Measurements from ENCODE around the gene TTLL12.
"Not testable (repeated sequence)": the region's sequence is repeated elsewhere in the genome, so short reads cannot be mapped to it uniquely, and the experiment has no call there.

TTLL12 gene

DNA sequence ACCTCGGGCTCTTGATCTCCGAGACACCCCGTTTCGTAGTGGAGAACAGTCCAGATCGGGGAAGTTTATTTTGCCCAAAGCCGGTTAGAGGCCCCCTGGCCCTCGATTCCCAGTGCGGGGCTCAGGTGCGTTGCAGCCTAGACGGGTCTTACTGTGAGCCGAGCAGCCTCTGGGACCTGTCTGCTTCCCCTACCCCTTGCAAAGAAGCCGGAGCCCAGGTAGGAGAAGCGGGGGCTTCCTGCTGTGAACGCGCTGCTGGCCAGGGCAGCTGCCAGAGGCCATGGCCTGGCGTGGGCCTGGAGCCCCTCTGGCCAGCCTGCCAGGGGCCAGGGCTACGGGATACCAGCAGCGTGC is 35.0 kb downstream of the TTLL12 start:
- FAIRE-seq = no peak

DNA sequence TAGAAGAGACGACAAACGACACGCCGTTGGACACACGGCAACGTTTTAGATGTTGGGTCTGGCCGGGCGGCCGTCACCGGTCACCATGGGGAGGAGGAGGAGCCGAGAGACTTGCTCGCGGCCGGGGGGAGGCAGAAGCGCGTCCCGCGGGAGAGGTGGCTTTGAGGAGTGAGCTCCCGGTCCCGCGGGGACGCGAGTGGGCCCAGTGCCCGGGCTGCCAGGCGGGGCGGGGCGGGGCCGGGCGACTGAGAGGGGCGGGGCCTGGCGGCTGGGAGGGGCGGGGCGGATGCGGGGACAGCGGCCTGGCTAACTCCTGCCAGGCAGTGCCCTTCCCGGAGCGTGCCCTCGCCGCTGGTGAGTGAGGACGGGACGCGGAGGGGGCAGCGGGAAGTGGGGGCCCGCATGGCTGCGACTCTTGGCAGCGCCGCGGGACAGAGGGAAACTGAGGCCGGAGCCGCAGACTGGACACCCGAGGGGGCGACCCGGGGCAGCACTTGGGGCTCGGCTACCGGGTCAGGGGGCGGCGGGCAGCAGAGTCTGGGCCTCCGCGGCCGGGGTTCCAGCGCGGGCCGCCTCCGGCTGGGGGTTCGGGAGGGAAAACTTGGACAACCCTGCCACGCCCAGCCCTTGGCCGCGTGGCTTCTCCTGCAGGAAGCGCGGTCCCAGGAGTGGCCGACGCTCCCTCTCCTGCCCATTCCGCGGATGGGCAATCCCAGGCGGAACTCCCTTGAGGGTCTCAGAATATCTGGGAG is 35.5 kb downstream of the TTLL12 start, which contains the start of gene TSPO:
TSS of gene TSPO (plus strand) at position 309 of the 752 bp plus-strand sequence. CDS start 7,680 bp downstream, outside the sequence.
- FAIRE-seq = no peak

DNA sequence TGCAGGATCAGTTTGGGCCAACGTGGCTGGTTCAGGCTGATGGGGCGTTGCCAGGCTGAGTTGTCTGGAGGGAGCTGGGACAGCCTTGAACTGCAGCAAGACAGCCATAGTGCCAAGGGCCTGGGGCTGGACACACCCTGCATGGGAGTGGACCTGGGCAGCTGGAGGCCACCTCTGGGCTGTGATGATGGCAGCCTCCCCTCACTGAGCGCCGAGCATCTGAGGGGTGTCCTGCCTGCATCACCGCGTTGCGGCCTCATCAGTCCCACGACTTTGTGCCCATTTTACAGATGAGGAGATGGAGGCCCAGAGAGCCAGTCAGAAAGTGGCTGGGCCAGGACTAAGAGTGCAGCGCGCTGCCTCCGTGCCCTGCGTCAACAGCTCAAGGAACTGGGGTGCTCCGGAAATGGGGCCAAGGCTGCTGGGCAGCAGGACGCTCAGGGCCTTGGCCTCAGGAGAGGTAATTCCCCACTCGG is 36.2 kb downstream of the TTLL12 start:
- FAIRE-seq = no peak

DNA sequence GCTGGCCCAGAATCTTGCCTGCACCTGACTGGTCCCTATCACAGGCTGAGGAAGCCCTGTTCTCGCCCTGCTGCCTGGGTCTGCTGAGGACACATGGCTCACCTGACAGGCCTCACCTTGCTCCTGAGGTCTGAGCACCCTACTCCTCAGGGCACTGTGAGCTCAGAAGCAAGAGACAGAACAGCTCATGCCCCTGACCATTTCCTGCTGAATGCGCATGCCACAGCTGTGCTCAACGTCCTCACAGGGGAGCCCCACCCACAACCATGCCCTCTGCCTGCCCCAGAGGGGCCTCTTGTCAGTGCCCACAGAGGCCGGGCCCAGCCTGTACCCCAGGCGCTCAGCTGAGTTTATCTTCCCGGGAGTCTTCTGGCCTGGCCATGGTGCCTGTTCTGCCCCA is 38.4 kb downstream of the TTLL12 start:
- no peak for FAIRE-seq

DNA sequence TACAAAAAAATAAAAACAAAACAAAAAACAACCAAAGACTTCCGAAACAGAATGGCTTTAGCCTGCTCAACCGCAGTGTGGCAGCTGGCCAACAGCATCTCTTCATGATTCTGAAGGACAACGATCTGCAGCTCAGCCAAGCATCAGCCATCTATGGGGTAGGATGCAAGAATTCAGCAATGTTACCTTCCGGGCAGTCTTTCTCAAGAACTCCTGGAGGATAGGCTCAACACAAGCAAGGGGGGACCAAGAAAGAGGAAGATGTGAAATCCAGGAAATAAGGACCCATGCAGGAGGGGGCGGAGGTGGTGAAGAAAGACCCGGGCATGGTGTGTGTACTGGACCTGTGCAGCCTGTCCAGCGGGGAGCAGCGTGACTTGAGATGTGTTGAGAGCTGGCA is 39.1 kb downstream of the TTLL12 start:
- no peak for FAIRE-seq

DNA sequence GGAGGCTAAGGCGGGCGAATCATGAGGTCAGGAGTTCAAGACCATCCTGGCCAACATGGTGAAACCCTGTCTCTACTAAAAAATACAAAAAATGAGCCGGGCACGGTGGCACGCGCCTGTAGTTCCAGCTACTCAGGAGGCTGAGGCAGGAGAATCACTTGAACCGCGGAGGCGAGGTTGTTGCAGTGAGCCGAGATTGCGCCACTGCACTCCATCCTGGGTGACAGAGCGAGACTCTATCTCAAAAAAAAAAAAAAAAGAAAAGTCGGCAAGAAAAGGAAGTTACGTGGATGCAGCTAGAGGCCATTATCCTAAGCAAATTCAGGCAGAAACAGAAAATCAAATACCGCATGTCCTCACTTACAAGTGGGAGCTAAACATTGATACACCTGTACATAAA is 40.6 kb downstream of the TTLL12 start:
- not testable (repeated sequence) for FAIRE-seq

DNA sequence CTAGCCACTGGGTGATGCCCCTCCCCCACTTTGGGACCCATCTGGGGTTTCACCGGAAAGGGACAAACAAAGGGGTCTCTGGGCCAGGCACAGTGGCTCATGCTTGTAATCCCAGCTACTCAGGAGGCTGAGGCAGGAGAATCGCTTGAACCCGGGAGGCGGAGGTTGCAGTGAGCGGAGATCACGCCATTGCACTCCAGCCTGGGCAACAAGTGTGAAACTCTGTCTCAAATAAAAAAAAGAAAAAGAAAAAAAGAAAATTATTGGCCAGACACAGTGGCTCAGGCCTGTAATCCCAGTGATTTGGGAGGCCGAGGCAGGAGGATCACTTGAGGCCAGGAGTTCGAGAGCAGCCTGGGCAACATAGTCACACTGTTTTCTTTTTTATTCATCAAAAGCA is 41.6 kb downstream of the TTLL12 start:
- FAIRE-seq = not testable (repeated sequence)

DNA sequence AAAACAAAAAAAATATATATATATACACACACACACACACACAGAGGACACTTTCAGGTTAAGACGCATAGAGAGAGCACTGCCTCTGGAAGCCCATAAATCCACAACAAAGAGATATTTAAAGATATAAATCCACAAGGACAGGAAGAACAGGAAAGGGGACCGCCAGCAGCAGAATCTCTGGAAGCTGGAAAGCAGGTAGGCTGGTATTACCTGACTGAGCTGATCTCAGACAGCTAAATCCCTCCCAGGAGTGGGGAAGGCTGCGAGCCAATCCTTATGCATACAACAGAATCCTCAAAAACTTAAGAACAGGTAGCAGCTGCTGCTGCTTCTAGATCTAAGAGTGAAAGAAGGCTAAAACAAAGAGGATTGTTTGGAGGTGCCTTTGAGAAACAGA is 42.0 kb downstream of the TTLL12 start:
- no peak for FAIRE-seq

DNA sequence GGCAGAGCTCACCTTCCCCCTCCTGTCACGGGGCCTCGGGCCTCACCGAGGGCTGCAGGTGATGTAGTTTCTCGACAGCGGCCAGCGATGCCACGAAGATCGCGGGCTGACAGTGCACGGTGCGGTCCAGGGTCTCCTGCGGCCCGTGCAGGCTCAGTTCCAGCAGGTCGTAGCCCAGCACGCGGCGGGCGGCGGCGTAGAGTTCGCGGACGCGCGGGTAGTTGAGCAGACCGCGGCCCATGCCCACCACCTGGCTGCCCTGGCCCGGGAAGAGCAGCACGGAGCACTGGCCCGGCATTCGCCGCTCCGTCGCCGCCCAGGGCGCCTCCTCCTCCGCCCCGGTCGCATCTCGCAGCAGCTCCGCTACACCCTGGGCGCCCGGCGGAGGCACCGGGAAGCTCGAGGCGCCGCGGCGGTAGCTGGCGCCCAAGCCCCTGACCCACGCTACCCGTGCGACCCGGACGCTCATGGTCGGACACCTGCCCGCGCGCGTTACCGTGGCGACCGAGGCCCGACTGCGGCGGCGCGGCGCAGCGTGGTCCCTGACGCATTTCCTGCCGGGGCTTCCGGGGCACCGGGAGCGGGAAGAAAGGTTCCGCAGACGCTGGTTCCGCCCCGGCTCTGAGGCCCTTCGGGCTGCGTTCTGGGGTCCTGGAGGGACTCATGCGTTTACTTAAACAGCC is 43.9 kb downstream of the TTLL12 start, which contains the start of gene MCAT:
TSS of gene MCAT (minus strand) at position 519 of the 683 bp plus-strand sequence. CDS start at position 469, 50 bp downstream.
- FAIRE-seq = no peak

DNA sequence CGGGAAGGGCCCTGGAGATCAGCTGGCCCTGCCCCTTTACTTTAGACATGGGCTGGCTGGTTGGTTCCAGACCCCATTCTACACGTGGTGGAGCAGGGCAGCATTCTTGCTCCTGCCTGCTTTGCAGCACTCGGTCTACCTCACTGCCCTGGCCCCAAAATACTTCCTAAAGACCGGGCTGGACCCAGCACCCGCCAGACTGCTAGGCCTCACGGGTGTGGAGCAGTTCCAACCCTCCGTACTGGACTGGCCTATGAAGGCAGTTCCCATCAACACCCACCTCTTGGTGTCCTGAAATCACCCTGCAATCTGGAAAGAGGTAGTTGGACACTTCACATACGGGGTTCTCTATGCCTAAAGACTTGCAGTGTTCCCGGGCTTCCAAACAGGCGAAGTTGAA is 50.1 kb downstream of the TTLL12 start:
- no peak for FAIRE-seq

DNA sequence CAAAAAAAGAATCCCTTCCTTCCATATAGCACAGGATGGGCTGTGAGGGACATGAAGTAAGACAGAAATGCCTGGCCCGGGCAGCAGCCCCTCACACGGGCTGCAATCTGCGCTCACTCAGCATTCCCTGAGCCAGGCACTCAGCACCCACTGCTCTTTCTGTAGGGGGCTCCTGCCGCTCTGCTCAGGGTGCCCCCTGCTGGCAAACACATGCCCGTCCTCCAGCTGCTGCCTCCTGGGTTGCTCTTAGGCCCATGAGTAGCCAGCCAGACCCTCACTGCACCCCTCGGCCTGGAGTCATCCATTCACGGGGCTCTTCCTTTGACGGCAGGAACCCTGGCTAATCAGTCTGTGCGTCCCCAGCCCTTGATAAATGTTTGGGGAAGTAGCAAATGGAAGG is 50.7 kb downstream of the TTLL12 start:
- no peak for FAIRE-seq

DNA sequence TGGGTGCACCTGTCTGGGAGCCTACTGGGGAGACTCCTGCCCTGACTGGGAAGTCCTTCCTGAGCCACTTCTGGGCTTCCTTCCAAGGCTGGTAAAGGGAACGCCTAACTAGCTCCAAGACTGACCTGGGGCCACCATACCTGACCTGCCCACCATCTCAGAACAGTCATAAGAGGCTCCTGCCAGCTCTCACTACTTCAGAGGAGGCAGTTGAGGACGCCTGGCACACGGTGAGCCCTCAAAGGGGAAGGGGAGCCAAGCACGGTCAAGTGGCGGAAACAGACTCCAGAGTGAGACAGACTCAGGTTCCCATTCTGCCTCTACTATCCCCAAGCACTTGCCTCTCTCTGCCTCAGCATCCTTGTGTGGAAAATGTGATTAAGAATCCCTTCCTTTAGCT is 51.4 kb downstream of the TTLL12 start:
- no peak for FAIRE-seq

DNA sequence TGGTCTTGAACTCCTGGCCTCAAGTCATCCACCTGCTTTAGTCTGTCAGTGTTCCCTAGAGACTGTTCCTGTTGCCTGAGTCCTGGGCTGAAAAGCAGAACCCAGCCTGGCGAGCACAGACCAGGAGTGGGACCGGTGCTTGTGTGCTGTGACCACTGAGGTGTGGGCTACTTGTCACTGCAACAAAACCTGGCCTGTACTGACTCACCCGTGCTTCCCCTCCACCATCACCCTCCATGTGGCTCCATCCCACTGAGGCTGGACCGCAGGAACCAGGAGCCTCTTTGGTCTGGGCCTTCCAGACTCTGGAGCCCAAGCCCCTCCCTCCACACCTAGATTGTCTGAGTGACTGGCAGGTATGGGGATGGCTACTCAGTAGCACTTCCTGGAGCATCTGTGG is 52.4 kb downstream of the TTLL12 start:
- no peak for FAIRE-seq

DNA sequence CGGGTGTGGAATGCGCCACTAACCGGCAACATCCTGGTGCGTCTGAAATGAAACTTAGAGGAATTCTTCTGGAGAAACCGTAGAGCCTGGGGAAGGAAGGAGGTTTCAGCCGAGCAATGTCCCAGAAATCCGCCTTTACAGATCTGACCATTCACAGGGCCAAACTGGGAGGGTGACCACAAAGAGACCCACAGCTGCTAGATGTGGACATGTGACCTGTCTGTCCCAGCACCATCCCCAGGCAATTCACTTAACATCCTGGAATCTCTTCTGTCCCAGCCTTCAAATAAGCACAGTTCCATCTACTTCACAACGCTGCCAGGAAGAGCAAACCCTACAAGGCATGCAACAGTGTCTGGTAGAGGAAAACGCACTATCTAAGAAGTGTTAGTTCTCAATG is 53.5 kb downstream of the TTLL12 start:
- no peak for FAIRE-seq

DNA sequence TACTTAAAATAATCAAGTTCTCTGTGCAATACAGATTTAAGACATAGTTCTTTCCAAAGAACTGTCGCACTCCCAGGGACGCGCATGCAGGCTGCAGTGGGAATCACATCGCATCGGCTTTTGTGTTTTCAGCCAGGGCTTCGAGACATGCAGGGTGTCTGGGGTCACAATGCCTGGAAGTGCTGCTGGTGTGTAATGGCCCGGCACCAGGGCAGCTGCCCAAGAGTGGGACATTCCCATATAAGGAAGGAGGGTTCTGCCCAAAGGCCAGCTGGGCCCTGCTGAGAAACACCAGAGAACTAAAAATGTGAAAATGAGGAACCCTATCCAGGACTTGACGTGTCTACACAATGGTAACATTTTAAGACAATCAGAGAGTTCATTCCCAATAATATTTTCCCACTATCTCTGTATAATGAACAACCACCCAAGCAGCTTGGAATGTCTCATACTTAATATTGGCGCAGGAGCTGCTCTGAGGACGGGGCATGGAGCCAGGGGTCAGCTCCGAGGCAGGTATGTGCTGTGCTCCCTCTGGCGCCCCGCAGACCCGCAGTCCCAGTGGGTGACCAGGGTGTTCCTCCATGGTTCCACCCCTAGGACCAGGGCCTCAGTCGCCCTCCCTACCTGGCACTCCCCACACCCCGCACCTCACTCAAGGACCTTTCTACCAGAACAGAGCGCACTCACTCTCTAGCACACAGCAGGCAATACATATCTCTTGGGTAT is 55.0 kb downstream of the TTLL12 start:
- no peak for FAIRE-seq

DNA sequence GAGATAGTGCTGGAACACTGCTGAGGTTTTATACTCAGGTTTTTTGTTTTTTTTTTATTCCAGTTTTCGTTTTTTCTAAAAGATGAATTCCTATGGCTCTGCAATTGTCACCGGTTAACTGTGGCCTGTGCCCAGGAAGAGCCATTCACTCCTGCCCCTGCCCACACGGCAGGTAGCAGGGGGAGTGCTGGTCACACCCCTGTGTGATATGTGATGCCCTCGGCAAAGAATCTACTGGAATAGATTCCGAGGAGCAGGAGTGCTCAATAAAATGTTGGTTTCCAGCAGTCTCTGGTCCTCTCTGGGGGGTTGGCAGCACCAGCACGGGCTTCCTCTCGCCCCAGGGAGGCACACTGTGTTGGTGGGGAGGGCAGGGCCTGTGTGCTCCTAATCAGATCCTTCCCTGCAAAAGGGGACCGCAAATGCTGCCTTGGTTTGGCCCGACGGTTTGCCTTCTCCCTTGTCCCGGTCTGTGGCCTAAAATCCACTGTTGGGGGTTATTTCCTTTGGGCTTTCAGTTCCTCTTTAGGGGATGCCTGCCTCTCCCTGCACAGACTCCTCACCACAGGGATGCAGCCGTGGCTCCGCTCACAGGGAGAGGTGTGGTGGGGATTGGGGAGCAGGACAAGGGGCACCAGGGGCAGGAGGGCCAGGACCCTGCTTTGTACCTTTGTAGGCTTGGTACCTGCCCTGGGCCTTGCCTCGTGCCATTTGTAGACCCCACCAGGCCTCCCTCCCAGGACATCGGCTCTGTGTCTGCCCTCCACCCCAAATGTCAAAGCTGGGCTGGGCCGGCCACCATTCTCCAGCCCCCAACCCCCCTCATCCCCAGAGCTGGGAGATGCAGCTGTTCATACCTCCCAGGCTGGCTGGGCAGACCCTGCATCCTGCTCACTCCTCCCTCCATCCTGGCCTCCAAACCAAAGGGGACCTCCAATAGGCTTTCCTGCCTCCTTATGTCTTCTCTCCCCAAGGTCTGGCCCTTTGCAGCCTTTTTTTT is 57.2 kb downstream of the TTLL12 start:
- FAIRE-seq = no peak

DNA sequence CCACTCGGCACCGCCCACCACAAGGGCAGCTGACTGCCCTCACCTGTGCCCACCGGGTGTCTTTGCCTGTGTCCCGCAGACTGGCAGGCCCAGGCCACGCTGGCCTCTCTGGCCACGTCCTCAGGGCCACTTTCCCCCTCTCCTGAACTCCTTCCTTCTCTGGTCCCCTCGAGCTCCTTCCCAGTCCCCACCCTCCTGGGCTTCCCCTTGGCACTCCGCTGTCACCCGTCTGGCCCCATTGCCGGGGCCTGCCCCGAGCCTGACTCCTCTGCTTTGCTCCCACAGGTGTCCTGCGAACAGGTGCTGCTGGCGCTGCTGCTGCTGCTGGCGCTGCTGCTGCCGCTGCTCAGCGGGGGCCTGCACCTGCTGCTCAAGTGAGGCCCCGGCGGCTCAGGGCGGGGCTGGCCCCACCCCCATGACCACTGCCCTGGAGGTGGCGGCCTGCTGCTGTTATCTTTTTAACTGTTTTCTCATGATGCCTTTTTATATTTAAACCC is 58.0 kb downstream of the TTLL12 start:
- no peak for FAIRE-seq

DNA sequence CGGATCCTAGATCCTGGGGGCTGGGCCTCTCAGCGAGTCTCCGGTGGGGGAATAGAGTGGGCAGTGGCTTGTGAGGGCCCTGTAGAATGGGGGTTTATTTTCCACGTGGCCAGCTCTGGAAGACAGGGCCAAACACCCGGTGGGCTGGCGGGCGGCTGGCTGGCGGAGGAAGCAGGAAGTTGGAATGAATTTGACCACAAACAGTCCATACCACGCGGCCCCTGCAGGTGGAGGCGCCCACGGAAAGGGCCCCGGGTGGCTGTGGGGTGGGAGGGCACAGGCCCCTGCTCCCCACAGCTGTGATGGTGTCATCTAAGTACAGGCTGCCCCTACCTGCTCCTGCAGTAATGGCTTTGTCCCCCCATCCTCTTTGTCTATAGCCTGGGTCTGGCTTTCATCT is 58.8 kb downstream of the TTLL12 start:
- no peak for FAIRE-seq

DNA sequence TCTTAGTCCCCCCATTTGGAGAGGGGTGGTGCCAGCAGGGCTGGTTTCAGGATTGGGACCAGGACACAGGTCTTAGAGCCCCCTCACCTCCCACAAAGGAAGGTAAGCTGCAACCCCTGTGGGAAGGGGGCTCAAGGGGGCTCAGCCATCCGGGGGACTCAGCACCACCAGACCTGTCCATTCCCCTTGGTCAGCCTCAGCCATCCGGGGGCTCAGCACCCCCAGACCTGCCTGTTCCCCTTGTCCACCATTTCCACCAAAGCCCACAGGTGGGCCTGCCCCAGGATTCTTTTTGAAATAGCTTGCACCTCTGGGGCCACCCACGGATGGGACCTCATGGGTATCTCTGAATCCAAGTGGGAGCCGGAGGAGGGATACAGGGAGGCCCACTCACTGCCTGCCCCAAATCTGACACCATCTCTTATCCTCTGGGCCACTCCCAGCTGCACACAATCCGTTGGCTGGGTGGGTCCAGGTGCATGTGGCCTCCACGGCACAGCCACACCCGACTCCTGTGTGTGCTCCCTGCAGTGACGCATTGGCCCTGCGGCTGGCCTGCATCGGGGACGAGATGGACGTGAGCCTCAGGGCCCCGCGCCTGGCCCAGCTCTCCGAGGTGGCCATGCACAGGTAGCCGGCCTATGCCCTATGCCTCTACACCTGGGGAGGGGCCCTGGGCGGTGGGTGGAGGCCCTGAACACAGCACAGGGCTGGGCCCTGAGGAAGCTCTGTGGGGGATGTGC is 59.6 kb downstream of the TTLL12 start:
- FAIRE-seq = no peak

DNA sequence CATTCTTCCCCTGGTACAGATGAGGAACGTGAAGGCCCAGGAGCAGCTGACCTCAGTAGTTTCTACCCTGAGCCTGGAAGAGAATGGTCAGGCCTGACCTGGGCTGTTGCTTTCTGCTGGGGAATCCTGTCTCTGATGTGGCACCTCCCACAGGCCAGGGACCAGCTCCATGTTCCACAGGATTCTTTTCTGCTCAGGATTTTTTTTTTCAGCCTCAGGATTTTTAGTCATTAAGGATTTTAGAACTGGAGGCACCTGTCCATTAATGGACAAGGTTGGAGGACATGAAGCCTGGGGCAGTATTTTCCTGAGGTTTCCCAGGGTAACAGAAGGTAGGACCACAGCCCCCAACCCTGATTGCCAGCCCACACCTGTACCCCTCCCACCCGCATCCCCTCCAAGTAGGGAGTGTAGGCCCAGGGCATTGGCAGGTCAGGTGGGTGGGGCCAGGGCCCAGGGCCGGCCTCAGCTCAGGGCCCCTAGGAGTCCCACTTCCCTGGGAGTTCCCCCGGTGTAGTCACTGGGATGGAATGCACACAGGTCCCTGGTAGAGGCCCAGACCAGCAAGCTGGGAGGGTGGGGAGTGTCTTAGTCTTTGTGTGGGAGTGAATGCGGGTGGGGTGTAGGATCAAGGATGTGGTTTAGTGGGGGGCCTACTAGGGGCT is 60.3 kb downstream of the TTLL12 start:
- no peak for FAIRE-seq

Data from colon (tissue), 2 donors.